IMR-90 (cell line): ENCODE data around the gene BTNL3.

Experiments
- FOS ChIP-seq: fragments of 150-350 bp; IDR thresholded peaks from 2 replicates; pipeline ENCODE4 v1.6.1; 2016; ENCODE audit warnings: low read depth, low read length
- NFE2L2 ChIP-seq: fragments of 150-350 bp; IDR thresholded peaks from 2 replicates; pipeline ENCODE4 v1.6.1; 2016; ENCODE audit warnings: low read depth, mild to moderate bottlenecking, low read length
- POLR2A ChIP-seq: IDR thresholded peaks from 2 replicates; pipeline ENCODE4 v1.6.1; 2012; ENCODE audit warnings: mild to moderate bottlenecking, low read depth, low read length
- SMC3 ChIP-seq: fragments of 150-350 bp; IDR thresholded peaks from 2 replicates; pipeline ENCODE4 v1.6.1; 2016; ENCODE audit warnings: low read depth, mild to moderate bottlenecking, antibody characterized with exemption, low read length, moderate library complexity
- TF ChIP-seq, protein P1 (sequence below): conservative IDR thresholded peaks from 2 replicates; pipeline ENCODE4 v1.5.1; 2012; ENCODE audit warnings: mild to moderate bottlenecking, low read depth, low read length, improper control_type of control experiment

DNA sequence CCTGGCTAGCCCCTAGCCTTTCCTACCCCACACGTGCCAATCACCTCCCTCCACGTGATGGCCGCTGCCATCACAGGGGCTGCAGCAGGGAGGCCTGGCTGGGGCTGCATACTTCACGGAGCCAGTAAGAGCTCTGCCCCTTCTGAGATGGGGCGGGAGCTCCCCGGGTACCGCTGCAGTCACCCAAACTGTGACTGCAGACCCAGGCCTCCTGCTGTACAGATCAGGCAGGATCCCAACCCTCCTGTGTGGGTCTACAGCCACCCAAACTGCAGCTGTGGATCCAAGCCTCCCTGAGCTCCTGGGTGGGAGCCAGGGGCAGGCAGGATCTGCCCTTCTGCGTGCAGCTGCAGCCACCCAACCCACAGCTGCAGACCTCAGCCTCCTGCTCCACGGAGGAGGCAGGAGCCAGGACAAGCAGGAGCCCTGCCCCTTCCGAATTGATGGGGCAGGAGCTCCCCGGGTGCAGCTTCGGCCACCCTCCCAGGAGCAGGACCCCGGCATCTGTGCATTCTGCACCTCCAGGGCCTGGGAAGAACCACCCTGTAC, 48.2 kb downstream of the BTNL3 start:
- TF ChIP-seq SMC3 (no peak), POLR2A (no peak), FOS (no peak), NFE2L2 (no peak)
- TF ChIP-seq, protein P1, sequence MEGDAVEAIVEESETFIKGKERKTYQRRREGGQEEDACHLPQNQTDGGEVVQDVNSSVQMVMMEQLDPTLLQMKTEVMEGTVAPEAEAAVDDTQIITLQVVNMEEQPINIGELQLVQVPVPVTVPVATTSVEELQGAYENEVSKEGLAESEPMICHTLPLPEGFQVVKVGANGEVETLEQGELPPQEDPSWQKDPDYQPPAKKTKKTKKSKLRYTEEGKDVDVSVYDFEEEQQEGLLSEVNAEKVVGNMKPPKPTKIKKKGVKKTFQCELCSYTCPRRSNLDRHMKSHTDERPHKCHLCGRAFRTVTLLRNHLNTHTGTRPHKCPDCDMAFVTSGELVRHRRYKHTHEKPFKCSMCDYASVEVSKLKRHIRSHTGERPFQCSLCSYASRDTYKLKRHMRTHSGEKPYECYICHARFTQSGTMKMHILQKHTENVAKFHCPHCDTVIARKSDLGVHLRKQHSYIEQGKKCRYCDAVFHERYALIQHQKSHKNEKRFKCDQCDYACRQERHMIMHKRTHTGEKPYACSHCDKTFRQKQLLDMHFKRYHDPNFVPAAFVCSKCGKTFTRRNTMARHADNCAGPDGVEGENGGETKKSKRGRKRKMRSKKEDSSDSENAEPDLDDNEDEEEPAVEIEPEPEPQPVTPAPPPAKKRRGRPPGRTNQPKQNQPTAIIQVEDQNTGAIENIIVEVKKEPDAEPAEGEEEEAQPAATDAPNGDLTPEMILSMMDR: no peak
